Thyroid gland (tissue), 4 donors: ENCODE data around the gene ZNF786. TPM values are rescaled to one million over a fixed set of nuclear protein-coding genes. Genes with fewer than 3 reads are reported as not detected.

Experiments
- DNase-seq, 2 donors: peaks; one replicate each; pipeline ENCODE4 v3.0.0-alpha.2; 2019
- H3K27ac ChIP-seq, 3 donors: fragments of 200-600 bp; sonication (generic); 1 replicate in 2 of 3; 2 replicates in 1 of 3; pipeline ENCODE4 v1.5.1; 2016 to 2019; ENCODE audit warnings: mild to moderate bottlenecking in 1 of 3, moderate library complexity in 1 of 3
- H3K27me3 ChIP-seq: fragments of 200-600 bp; sonication (generic); one replicate; pipeline ENCODE4 v1.5.1; 2019
- H3K36me3 ChIP-seq, 2 donors: fragments of 200-600 bp; sonication (generic); one replicate each; pipeline ENCODE4 v1.5.1; 2016 to 2019
- H3K4me1 ChIP-seq, 2 donors: fragments of 200-600 bp; sonication (generic); one replicate each; pipeline ENCODE4 v1.5.1; 2017 to 2019
- H3K4me3 ChIP-seq, 3 donors: fragments of 200-600 bp; sonication (generic); replicated peaks in 1 of 3; 1 replicate in 2 of 3; 2 replicates in 1 of 3; pipeline ENCODE4 v1.5.1; 2016; ENCODE audit warnings: mild to moderate bottlenecking in 1 of 3
- H3K9me3 ChIP-seq: fragments of 200-600 bp; sonication (generic); one replicate; pipeline ENCODE4 v1.5.1; 2017
- CTCF ChIP-seq, 6 experiments: fragments of 200-600 bp in 3 of 6; fragments of 450-650 bp in 3 of 6; sonication (generic) in 3 of 6; IDR thresholded peaks; one replicate each; pipeline ENCODE4 v1.5.1; 2016 to 2019; ENCODE audit warnings: antibody characterized with exemption in 6 of 6, mild to moderate bottlenecking in 2 of 6, inconsistent platforms in 1 of 6, moderate library complexity in 1 of 6
- POLR2A ChIP-seq, 2 donors: fragments of 450-650 bp; IDR thresholded peaks; one replicate each; pipeline ENCODE4 v1.6.1; 2017; ENCODE audit warnings: antibody characterized with exemption in 2 of 2, mild to moderate bottlenecking in 2 of 2, moderate library complexity in 1 of 2
- WGBS, 2 donors: methylation state at CpG; one replicate each; pipeline ENCODE4 v1.1.5; 2017; 5-methylcytosine and 5-hydroxymethylcytosine counted together
- intact Hi-C: fragments of 100-400 bp; cut with DNase I; formaldehyde crosslinking; loops from one replicate; pipeline ENCODE4 v1.15.1; 2023
- total RNA-seq, 4 donors: library from RNA; depleted of rRNA; stranded (reverse); fragments of >200 nt; gene quantifications; one replicate each; pipeline ENCODE4 v1.2.3, GENCODE V29; 2016

Gene ZNF786
- total RNA-seq, result 10 to 100 TPM in 2 of 4 donors, 1 to 10 TPM in 2; 6.6 to 12.1 (median 10.7) TPM

GRCh38 chr7:149090397-149091195, at the start of gene ZNF786:
TSS of gene ZNF786 (minus strand) at chr7:149090718. CDS start at chr7:149090640, 78 bp downstream.
- Histone ChIP-seq H3K36me3 (no peaks in the 10 kb centered on the region), H3K27ac (peak within 1 kb of the TSS; percentile 92 to 95 (median 93)), H3K4me1 (peaks cover 0 to 7% of the 10 kb centered on the region in 2 donors), H3K9me3 (no peaks in the 10 kb centered on the region), H3K27me3 (no peaks in the 10 kb centered on the region), H3K4me3 (peak within 1 kb of the TSS; percentile 66 to 84 (median 78))
- peak; percentile 89 to 90 for DNase-seq
- TF ChIP-seq POLR2A (IDR thresholded peaks at IDR 0.05) (peak in 1 of 2 donors; percentile 90), CTCF (IDR thresholded peaks at IDR 0.05) (peak; percentile 69 to 98 (median 88))
- intact Hi-C loops, result loop anchor here (2.0 kb wide), 1 partner anchor 84 kb away; no protein-coding TSS in a partner anchor
- WGBS, 2 donors, result 0% methylated on average over 17 to 33 of the region's 77 CpGs

- no peaks in the 10 kb centered on the region for H3K9me3 ChIP-seq
- H3K4me3 ChIP-seq, result no peak overlapping the region
- DNase-seq, result no peak
- no peaks in the 10 kb centered on the region for H3K27me3 ChIP-seq
- 96 to 97% methylated on average over 9 of the region's 9 CpGs for WGBS, 2 donors
- no peak overlapping the region for H3K27ac ChIP-seq
- intact Hi-C loops, result no loop called here
- no peaks in the 10 kb centered on the region for H3K4me1 ChIP-seq
- no peaks in the 10 kb centered on the region for H3K36me3 ChIP-seq
- no peak for TF ChIP-seq POLR2A (IDR thresholded peaks at IDR 0.05)
- TF ChIP-seq CTCF (IDR thresholded peaks at IDR 0.05), result no peak
Observed at GRCh38 chr7:149136118-149136517, 45.6 kb upstream of the ZNF786 start.

GRCh38 chr7:149133028-149133710, 42.7 kb upstream of the ZNF786 start:
- TF ChIP-seq CTCF (IDR thresholded peaks at IDR 0.05) (no peak), POLR2A (IDR thresholded peaks at IDR 0.05) (no peak)
- peaks cover 0 to under 1% of the 10 kb centered on the region in 2 donors for H3K4me1 ChIP-seq
- H3K36me3 ChIP-seq, result no peaks in the 10 kb centered on the region
- no peak overlapping the region for H3K27ac ChIP-seq
- H3K27me3 ChIP-seq, result no peaks in the 10 kb centered on the region
- intact Hi-C loops, result no loop called here
- no peak overlapping the region for H3K4me3 ChIP-seq
- WGBS, 2 donors, result 95 to 100% methylated on average over 2 of the region's 2 CpGs
- DNase-seq, result no peak
- no peaks in the 10 kb centered on the region for H3K9me3 ChIP-seq

GRCh38 chr7:149130572-149131198, 40.2 kb upstream of the ZNF786 start:
- Histone ChIP-seq H3K4me3 (no peak overlapping the region), H3K9me3 (no peaks in the 10 kb centered on the region), H3K27ac (no peak overlapping the region), H3K36me3 (no peaks in the 10 kb centered on the region), H3K27me3 (no peaks in the 10 kb centered on the region), H3K4me1 (peaks cover 4 to 6% of the 10 kb centered on the region in 2 donors)
- intact Hi-C loops, result no loop called here
- no peak for DNase-seq
- 96% methylated on average over 5 of the region's 5 CpGs for WGBS, 2 donors
- TF ChIP-seq CTCF (IDR thresholded peaks at IDR 0.05) (no peak), POLR2A (IDR thresholded peaks at IDR 0.05) (no peak)
